SK-N-MC (cell line): Measurements from ENCODE around the gene ANKRD33B.

Experiments used
- DNase-seq: peaks from one replicate; pipeline ENCODE4 v3.0.0-alpha.2; 2011; ENCODE audit warnings: low read depth, low spot score
- H3K27ac ChIP-seq: fragments of 200-600 bp; sonication (generic); 2 replicates; pipeline ENCODE4 v1.5.1; 2016; ENCODE audit warnings: mixed run types
- H3K36me3 ChIP-seq: fragments of 200-600 bp; sonication (generic); 2 replicates; pipeline ENCODE4 v1.6.1; 2017; ENCODE audit warnings: antibody characterized with exemption, low read length, mixed read lengths; ENCODE audit not compliant: insufficient read depth
- H3K4me3 ChIP-seq: fragments of 200-600 bp; sonication (generic); 2 replicates; pipeline ENCODE4 v1.5.1; 2016
- H3K9ac ChIP-seq: fragments of 200-600 bp; sonication (generic); 2 replicates; pipeline ENCODE4 v1.8.0; 2017; ENCODE audit warnings: mixed run types, mixed read lengths; ENCODE audit not compliant: insufficient read length
- H3K9me3 ChIP-seq: fragments of 200-600 bp; sonication (generic); 2 replicates; pipeline ENCODE4 v1.6.1; 2017; ENCODE audit warnings: low read depth, mild to moderate bottlenecking, antibody characterized with exemption, low read length, moderate library complexity, mixed read lengths
- EZH2 ChIP-seq: fragments of 200-600 bp; sonication (generic); IDR thresholded peaks from one replicate; pipeline ENCODE4 v1.6.1; 2017; ENCODE audit warnings: antibody characterized with exemption
- FOXP2 ChIP-seq: optimal IDR thresholded peaks from 2 replicates; pipeline ENCODE3; 2011; ENCODE audit warnings: mild to moderate bottlenecking, moderate library complexity; ENCODE audit not compliant: insufficient read depth; ENCODE audit errors: extremely low read length, control extremely low read depth
- POLR2AphosphoS5 ChIP-seq: IDR thresholded peaks from 2 replicates; pipeline ENCODE4 v1.6.1; 2012; ENCODE audit warnings: mild to moderate bottlenecking, low read depth, low read length, borderline replicate concordance

The ANKRD33B gene

DNA sequence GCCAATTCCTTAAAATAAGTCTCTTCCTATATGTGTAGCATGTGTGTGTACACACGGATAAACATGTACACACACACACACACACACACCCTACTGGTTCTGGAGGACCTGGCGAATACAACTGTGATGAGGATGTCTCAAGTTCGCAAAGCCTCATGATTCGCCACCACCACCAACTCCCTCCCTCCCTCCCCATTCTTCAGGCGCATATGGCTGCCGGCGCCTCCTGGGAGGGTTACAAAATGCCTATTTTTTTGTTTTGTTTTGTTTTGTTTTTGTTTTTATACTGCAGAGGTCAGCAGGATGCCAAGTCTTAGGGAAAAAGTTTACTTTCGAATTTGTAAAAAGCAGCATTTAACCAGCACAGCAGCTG is 109.1 kb downstream of the ANKRD33B start:
- H3K9me3 ChIP-seq = no peaks in the 10 kb centered on the region
- H3K36me3 ChIP-seq = peaks cover 9% of the 10 kb centered on the region; the same call in 1 of the 2 replicates
- H3K27ac ChIP-seq = no peak overlapping the region
- no peak for TF ChIP-seq EZH2
- TF ChIP-seq FOXP2 = no peak
- no peak for TF ChIP-seq POLR2AphosphoS5
- H3K4me3 ChIP-seq = no peak overlapping the region
- DNase-seq = no peak
- no peak overlapping the region for H3K9ac ChIP-seq

GRCh38 chr5:10673407-10673806 is 109.5 kb downstream of the ANKRD33B start:
- Histone ChIP-seq H3K9ac (no peak overlapping the region), H3K9me3 (no peaks in the 10 kb centered on the region), H3K27ac (no peak overlapping the region), H3K4me3 (no peak overlapping the region), H3K36me3 (peaks cover 12% of the 10 kb centered on the region; the same call in 1 of the 2 replicates)
- no peak for DNase-seq
- TF ChIP-seq FOXP2 (no peak), POLR2AphosphoS5 (no peak), EZH2 (no peak)

DNA sequence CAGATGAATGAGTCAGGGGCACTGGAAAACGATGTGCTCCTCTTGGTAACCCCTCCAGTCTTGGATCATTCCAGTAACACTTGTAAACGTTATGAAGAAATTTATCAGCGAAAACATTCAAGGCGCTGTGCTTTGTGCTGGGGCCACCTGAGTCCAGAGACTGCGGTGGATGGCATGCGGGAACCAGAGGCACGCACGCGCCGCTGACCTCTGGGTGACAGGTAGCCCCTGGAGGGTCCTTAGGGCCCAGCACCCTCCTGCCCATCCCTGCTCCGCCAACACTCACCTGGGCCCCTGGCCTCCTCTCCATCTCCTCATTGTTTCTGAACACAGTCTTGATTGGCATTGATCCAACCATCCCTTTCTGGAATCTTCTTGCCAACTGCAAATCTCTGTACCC is 110.2 kb downstream of the ANKRD33B start:
- no peak for TF ChIP-seq POLR2AphosphoS5

DNA sequence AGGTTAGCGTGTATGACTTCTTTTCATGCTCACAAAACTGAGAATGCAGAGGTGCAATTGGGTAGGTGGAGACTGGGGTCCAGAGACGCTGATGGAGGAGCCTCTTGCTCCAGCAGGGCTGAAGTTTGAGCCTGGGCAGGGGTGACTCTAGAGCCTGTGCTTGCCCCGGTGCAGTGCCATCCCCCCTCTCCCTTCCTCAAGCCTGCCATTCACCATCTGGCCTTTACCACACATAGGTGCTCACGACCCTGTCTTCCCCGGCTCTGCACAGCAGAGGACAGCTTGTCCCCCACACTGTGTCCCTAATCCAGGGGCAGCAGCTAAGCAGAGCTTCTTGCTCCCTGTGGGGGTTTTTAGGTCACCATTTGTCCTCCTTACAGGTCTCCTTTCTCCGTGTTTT is 110.7 kb downstream of the ANKRD33B start:
- no peak overlapping the region for H3K4me3 ChIP-seq
- no peak for DNase-seq
- TF ChIP-seq POLR2AphosphoS5 (no peak), EZH2 (no peak), FOXP2 (no peak)
- peaks cover 12% of the 10 kb centered on the region; the same call in 1 of the 2 replicates for H3K36me3 ChIP-seq
- no peak overlapping the region for H3K27ac ChIP-seq
- H3K9me3 ChIP-seq = no peaks in the 10 kb centered on the region
- no peak overlapping the region for H3K9ac ChIP-seq

More for the DNA sequence above, 110.2 kb downstream of the ANKRD33B start:
- no peaks in the 10 kb centered on the region for H3K9me3 ChIP-seq
- no peak overlapping the region for H3K4me3 ChIP-seq
- no peak overlapping the region for H3K27ac ChIP-seq
- H3K9ac ChIP-seq = no peak overlapping the region
- H3K36me3 ChIP-seq = peaks cover 12% of the 10 kb centered on the region; the same call in 1 of the 2 replicates
- no peak for DNase-seq

DNA sequence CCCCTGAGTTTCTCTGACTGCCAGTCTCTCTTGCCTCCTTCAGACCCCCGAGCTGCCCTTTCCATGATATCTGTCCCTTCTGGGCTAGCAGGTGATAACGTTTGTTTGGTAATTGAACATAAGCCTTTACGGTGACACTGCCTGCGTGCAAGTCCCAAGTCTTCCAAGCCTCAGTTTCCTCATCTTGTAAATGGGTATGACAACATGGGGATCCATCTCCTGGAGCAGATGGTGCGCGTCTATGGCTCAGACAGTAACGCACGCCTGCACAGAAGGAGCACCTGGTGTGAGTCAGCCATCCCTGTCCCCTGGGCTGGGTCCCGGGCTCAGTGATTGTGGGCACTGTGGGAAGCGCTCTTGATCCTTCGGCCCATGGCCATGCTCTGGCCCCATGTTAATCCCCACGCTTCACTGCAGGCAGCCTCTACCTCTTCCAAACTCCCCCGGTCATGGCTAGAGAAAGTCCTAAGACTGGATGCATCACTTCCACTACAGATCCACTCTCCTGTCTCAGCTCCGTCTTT is 111.4 kb downstream of the ANKRD33B start:
- TF ChIP-seq FOXP2 (no peak), EZH2 (no peak), POLR2AphosphoS5 (no peak)
- no peak overlapping the region for H3K4me3 ChIP-seq
- no peak for DNase-seq
- no peaks in the 10 kb centered on the region for H3K9me3 ChIP-seq
- peaks cover 17% of the 10 kb centered on the region; the same call in 1 of the 2 replicates for H3K36me3 ChIP-seq
- H3K27ac ChIP-seq = no peak overlapping the region
- H3K9ac ChIP-seq = no peak overlapping the region

DNA sequence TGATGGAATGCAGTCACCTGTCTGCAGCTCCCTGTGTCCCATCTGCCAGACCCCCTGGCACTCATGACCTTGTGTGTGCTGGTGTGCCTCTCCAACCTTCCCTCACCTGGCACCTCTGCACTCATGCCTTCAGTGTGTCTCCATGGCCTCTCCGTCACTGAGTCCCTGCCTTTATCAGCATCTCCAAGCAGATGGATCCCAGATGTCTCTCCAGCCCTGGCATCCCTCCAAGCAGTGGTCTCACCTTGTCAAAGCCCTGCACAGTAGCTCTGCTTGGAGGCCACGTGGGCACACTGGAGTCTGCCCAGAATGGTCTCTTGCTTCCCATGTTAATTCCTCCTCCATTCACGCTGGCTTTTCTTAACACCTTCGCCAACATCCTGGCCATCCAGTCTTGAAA is 112.4 kb downstream of the ANKRD33B start:
- H3K36me3 ChIP-seq = peaks cover 26% of the 10 kb centered on the region
- TF ChIP-seq POLR2AphosphoS5 = 0 out of 2 replicates have a peak, but pooled peaks have one; percentile 17
- TF ChIP-seq FOXP2 = no peak
- H3K27ac ChIP-seq = no peak overlapping the region
- DNase-seq = no peak
- no peaks in the 10 kb centered on the region for H3K9me3 ChIP-seq
- H3K9ac ChIP-seq = no peak overlapping the region
- no peak overlapping the region for H3K4me3 ChIP-seq

- TF ChIP-seq EZH2 (no peak), POLR2AphosphoS5 (no peak), FOXP2 (no peak)
- Histone ChIP-seq H3K36me3 (peaks cover 26% of the 10 kb centered on the region), H3K9ac (no peak overlapping the region), H3K4me3 (no peak overlapping the region), H3K27ac (no peak overlapping the region), H3K9me3 (no peaks in the 10 kb centered on the region)
- DNase-seq = no peak
Measured at GRCh38 chr5:10676946-10677345, 113.1 kb downstream of the ANKRD33B start.

DNA sequence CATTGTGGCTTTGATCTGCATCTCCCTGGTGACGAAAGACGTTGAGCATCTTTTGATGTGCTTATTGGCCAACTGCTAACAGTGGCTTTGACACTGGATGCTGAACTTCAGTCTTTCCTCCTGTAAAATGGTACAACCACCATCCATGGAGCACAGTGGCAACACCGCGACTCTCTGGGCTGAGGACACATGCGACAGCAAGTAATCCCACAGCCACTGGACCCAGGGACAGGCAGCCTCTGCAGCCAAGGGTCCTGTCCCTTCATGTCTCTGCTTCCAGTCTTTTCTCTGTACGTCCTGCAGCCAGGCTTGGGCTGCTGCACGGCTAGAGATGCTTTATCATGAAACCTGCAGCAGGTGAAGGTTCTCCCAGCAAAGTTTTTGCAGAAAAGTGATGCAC is 113.7 kb downstream of the ANKRD33B start:
- Histone ChIP-seq H3K4me3 (no peak overlapping the region), H3K9ac (no peak overlapping the region), H3K36me3 (peaks cover 26% of the 10 kb centered on the region), H3K27ac (no peak overlapping the region), H3K9me3 (no peaks in the 10 kb centered on the region)
- no peak for DNase-seq
- no peak for TF ChIP-seq POLR2AphosphoS5
- TF ChIP-seq EZH2 = no peak
- no peak for TF ChIP-seq FOXP2

GRCh38 chr5:10678244-10678643 is 114.4 kb downstream of the ANKRD33B start:
- Histone ChIP-seq H3K4me3 (no peak overlapping the region), H3K27ac (no peak overlapping the region), H3K9me3 (no peaks in the 10 kb centered on the region), H3K9ac (no peak overlapping the region), H3K36me3 (peaks cover 26% of the 10 kb centered on the region)
- TF ChIP-seq EZH2 (no peak), FOXP2 (no peak), POLR2AphosphoS5 (no peak)
- DNase-seq = no peak
